ENCODE data around the gene S100A14.
A peak's percentile ranks its signal among the peaks of the same experiment; 100 is the strongest.

The S100A14 gene

DNA sequence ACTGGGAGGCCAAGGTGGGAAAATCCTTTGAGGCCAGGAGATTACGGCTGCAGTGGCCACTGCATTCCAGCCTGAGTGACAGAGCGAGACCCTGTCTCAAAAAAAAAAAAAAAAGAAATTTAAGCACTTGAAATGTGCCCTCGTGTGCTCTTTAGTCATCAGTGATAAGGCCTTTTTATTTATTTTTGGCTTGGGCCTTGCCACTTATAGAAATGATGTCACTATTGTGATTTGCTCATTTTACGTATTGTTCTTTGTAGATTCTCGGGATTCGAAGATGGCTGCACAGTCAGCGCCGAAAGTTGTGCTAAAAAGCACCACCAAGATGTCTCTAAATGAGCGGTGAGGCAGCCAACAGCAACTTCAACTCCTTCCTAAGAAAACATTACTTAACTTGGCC is 20.2 kb upstream of the S100A14 start:
- DNase-seq: no peak

DNA sequence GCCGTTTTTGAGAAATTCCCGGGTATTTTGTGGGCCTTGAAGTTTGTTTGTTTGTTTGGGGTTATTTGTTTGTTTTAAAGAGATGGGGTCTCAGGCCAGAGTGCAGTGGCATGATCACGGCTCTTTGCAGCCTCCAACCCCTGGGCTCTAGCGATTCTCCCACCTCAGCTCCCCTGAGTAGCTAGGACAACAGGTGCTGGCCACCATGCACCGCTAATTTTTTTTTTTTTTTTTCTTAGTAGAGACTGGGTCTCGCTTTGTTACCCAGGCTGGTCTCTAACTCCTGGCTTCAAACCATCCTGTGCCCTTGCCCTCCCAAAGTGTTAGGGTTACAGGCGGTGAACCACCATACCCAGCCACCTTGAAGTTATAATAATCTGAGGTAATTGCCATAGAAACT is 19.7 kb upstream of the S100A14 start:
- DNase-seq: no peak

DNA sequence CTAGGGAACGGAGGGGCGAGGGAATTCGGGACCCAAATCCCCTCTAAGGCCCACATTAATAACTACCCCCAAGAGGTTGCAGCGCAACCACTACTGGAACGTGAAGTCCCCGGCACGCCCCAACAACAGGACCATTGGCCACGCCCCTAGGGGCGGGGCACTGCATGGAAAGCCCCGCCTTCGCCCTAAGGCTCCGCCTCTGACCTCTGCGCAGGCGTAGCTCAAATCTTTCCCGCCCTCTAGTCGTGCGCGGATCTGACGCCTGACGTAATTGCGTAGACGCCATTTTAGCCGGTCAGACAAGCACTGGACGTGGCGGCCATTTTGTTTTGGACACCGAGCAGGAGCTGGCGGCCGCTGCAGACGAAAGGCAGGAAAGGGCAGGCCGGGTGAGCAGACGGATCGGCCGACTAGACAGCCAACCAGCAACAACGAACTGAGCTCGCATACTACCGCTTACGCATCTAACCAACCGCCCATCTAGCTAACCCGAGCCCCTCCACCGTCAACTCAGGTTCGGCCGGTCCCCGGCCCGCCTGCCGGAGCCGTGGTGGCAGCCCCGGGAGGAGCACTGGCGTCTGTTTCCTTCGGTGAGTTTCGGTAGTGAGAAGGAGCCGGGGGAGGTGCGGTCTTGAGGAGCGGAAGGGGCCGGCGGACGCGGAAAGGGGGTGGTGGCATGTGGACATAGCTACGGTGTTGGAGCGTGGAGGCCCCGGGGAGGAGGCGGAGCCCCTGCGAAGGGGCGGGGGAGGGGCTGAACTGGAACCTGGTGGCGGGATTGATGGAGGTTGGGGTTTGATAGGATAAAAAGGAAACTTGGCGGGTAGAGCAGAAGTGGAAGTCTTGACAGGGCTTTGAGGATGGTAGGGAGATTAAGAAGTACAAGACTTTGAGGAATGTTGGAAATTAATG is 17.9 kb upstream of the S100A14 start, which contains the start of gene CHTOP:
CHTOP (plus strand) TSS at position 313 of the 912 bp plus-strand sequence. CDS start 2,523 bp downstream, outside the sequence.
- peak; percentile 95 for DNase-seq

GRCh38 chr1:153633161-153633753 is 17.1 kb upstream of the S100A14 start:
- DNase-seq: no peak

DNA sequence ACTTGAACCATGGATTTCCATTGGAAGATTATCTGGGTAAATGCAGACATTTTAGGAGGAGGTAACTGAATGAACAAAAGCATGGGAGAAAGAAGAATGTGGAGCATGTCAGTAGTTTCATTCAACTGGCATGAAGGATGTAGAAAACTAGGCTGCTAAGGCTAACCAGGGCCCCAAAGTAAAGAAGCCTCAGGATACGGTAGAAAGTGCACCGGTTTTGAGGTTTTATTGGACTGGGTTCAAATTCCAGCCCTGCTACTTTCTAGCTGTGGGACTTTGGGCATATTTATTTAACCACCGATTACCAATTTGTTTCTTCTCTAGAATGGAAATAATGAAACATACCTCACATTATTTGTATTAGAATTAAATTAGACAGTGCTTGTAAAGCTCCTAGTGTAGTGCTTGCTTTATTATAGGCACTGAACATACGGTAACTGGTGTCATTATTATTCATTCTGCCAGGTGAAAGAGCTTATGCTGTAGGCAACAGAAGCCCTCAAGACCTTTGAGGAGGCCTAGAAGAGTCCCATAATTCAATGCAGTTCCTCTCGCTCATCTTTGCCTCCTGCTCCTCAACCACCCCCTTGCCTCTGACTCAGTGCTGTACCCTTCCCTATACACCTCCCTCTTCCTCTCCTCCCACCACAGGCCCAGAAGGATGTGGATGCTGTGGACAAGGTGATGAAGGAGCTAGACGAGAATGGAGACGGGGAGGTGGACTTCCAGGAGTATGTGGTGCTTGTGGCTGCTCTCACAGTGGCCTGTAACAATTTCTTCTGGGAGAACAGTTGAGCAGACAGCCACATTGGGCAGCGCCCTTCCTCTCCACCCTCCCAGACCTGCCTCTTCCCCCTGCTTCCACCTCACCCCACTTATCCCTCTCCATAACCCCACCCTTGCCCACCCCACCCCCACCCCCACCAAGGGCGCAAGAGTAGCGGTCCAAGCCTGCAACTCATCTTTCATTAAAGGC is 15.2 kb upstream of the S100A14 start:
- no peak for DNase-seq

- no peak for DNase-seq
These were observed 14.3 kb upstream of the S100A14 start for GRCh38 chr1:153630384-153630783.

DNA sequence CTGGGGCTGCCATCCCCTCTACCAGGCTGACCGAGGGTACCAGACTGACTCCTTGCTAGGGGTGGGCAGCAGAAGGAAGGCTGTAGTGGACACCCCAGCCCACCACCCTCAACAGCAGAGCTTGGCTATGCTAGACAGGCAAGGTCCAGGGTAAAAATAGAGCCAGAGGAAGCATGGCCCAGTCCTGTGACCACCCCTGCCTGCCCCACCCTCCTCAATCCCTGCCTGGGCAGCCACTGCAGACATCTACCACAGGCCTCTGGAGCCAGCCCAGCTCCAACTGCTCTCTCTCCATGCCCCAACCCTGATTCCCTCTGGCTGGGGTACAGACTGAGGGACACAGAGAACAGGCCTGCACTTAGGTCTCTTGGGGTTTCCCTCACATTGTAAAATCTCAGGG is 13.8 kb upstream of the S100A14 start:
- no peak for DNase-seq

DNA sequence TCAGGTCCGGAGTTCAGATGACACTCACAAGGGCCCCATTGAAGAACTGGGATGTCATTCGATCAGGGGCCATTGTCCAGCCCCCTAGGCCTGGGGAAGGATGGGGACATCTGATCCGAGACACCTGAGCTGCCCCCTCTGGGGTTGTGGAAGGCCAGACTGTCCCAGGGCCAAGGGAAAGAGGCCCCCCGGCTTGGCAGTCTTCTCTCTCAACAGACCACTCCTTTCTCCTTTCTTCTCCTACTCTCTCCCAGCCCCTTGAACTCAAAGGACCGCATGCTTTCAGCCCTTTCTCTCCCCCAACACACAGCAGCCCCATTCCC is 13.2 kb upstream of the S100A14 start:
- no peak for DNase-seq

GRCh38 chr1:153628638-153629342 is 12.7 kb upstream of the S100A14 start:
- DNase-seq: no peak

GRCh38 chr1:153627715-153628626 is 11.8 kb upstream of the S100A14 start, which contains the start of gene S100A1:
S100A1 (plus strand) TSS chr1:153628434; CDS start chr1:153630522, 2,088 bp downstream.
- no peak for DNase-seq

DNA sequence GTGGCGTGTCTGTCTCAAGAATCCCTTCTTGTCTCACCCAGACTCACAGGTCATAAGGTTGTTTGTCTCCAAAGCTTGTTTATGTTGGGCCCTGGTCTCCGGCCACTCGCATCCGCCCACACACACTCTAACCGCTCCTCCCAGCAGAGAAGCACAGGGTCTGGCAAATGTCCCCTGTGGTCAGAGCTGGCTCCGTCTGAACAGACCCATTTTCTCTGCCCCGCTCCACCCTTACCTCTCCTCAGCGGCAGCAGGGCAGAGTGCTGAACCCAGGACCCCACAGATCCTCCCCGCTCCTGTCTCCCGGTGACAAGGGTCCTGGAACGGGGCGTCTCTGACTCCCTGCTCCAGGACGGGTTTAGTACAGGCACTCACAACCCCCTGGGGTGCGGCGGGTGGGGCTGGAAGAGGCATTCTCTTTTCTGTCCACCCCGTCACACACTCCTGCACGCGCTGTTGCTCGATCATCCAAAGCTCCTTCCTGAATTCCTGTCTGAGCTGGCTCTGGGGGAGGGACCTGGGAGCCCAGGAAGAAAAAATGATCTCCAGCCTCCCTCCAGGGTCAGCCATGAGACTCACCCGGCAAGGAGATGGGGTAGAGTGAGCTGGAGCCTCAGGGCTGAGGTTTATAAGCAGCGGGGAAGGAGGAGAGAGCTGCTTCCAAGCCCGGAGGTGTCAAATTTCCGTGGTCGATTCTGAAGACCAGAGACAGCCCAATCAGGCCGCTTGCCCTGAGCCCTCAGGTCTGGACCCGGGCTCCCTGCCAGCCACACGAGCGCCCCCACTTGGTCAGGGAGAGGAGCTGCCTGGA is 11.0 kb upstream of the S100A14 start, which contains the start of gene S100A13:
S100A13 (minus strand) TSS at position 602 of the 811 bp plus-strand sequence. CDS start 1,033 bp downstream, outside the sequence.
- DNase-seq: no peak

DNA sequence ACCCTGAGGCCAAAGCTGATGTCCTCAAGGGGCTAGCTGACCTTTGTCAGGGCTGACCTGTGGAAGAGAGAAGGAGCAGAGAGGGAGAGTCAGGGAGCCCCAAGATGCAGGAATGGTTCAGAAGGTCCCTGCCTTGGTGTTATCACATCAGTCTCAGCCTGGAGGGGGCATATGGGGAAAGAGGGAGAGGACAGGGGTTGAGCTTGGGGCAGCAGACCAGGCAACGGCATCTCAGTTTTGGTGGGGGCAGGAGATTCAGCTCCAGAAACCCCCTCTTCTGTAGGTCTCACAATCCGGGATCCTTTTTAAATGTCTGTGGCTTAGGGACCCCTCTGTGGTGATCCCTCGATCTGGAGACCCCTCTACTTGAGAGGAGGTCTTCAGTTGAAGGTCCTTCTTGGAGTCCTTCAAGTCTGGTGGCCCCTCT is 10.4 kb upstream of the S100A14 start:
- no peak for DNase-seq

GRCh38 chr1:153624965-153625611 is 9.0 kb upstream of the S100A14 start:
- no peak for DNase-seq

DNA sequence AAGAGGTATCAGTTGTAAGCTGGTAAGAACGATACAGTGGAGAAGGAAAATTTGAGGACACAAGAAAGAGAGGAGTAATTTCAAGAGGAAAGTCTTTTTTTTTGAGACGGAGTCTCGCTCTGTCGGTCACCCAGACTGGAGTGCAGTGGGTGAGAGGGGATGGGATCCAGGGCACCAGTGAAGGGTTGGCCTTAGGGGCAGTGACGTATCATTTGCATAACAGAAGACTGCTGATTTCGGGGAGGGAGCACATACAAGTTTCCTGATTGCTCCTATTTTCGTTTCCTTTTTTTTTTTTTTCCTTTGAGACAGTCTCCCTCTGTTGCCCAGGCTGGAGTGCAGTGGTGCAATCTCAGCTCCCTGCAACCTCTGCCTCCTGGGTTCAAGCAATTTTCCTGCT is 7.0 kb upstream of the S100A14 start:
- DNase-seq: no peak

GRCh38 chr1:153619171-153619570 is 3.0 kb upstream of the S100A14 start:
- no peak for DNase-seq

DNA sequence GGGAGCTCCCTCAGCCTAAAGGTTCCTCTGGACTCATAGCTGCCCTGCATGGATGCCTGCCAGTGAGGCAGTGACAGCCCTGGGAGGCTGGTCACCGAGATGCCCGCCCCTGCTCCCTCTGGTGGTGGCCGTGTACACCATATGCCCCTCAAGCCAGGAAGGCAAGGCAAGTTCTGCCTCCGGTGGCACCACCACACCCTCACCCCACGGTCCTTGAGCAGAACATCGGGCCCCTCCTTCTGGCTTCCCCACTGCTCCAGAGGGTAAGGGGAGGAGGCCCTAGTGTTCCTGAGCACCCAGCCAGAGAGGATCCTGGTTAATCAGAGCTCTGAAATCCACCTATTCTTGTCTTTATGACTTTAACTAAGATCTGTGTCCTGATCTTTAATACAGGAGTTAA is 1.5 kb upstream of the S100A14 start:
- DNase-seq: peak; percentile 55

GRCh38 chr1:153616917-153617311 is 789 bp upstream of the S100A14 start:
- DNase-seq: no peak

- no peak for DNase-seq
These were observed 719 bp downstream of the S100A14 start for GRCh38 chr1:153615406-153615805.

GRCh38 chr1:153614906-153615305 is 1.2 kb downstream of the S100A14 start:
- no peak for DNase-seq
